Stimulated activated CD8-positive, alpha-beta memory T cell treated with anti-CD3 and anti-CD28 coated beads, Interleukin-4, amount 100 ng/mL, for 48 hours (primary cell): ENCODE results near the gene LARGE1.

Experiments
- DNase-seq: peaks from one replicate; pipeline ENCODE4 v3.0.0-alpha.2; 2020

The LARGE1 gene

DNA sequence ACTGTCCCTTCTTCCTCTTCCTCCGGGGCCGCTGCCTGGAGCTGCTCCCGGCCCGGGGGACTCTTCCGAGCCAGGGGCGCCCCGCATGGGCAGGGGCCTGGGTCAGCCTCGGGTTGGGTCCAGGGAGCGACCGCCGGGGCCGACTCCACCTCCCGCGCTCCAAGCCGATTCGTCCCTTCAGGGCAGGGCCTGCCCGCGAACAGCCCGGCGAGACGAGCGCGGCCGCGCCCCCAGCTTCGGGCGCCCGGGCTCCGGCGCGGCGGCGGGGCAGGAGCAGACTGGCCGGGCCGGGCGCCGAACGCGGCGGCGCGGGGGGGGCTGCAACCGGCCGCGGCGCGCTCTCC lies at the start of gene LARGE1:
Gene LARGE1, minus strand, starts transcription at position 280 of the 344 bp plus-strand sequence.
- DNase-seq = peak; percentile 27

DNA sequence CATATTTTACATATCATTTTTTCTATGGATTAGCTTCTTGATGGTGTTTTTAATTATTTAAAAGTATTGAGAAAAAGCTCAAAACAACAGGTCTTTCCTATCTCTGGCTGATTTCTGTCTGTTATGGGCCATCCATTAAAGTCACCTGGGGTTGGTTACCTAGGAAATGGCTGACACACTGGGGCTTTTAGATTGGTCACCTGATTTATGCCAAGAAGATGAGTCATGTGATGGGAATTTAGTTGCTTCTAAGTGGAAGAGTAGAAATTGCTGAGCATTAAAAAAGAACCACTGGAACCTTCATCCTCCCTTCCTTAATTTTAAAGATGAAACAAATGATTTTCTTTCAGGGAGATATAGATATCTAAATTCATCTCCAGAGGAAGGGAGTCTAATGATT lies 48.8 kb upstream of the LARGE1 start:
- DNase-seq = no peak

DNA sequence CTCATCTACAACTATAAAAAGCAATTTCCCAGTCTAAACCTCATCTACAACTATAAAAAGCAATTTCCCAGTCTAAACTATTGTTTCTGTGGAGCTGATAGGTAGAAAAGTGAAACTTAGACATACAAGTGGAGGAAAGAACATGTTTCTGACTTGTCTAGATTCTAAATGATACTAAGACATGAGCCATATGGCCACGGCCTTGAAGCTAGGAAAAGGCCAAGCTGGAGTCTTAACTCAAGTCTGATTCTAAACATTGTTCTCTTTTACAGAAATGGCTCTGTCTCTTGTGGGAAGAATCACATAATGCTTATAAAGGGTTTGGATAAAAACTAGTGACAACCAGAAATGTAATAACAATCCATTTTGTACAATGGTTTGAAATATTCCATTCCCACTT lies 43.8 kb upstream of the LARGE1 start:
- DNase-seq = no peak

DNA sequence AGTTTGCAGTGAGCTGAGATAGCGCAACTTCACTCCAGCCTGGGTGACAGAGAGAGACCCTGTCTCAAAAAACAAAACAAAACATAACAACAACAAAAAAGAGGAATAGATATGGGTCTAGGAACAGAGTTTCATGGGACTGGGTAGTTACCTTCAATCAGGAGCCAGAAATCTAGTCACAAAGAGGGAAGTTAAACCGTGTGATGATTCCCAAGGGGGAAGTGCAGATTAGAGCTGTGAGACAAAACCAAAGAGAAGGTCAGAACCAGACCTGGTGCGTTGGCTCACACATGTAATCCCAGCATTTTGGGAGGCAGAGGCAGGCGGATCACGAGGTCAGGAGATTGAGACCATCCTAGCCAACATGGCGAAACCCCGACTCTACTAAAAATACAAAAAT lies 42.1 kb upstream of the LARGE1 start:
- DNase-seq = no peak

DNA sequence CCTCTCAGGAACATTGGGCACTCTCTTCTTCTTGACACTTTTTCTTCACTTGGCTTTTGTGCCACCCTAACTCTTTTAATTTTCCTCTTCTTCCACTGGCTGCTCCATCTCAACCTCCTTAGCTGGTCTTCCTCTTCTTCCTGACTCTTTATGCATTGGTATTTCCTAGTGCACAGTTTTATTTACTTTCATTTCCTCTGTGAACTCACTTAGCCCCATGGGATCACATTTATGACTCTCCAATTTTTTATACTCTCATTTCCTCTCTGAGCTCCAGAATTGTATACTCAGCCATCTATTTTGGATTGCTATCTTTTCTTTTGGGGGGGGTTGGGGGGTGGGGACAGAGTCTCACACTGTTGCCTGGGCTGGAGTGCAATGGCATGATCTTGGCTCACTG lies 38.5 kb upstream of the LARGE1 start:
- DNase-seq = no peak

DNA sequence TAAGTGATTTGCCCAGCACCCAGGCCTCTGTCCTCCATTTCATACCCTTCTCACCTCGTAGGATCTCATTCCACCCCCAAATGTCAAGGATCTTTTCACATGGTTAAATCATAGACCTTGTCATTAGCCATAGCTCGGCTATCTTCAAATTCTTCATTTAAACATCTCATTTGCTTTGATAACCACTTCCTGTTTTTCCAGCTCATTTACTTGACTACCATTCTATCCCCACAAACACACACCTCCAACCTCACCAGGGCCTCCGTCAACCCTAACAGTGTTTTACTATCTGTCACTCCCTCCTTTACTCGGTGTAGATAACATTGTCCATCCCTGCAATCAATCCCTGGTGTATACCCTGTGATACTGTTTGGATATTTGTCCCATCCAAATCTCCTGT lies 36.8 kb upstream of the LARGE1 start:
- no peak for DNase-seq

DNA sequence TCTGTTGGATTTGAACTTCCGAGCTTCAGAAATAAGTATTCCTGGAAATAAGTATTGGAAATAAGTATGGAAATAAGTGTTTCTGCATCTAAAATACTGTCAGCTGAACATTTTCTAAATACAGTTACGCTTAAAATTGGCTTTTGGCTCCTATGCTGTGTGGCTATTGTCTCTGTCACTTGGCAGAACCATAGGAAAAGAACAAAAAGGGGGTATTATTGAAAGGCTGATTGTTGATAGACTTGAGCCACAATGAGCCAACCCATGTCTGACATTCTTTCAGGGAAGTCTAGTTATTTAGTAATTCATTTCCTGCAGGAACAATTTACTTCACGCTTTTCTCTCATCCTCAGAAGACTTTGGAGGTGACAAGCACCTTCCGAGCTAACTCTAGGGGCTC lies 32.5 kb upstream of the LARGE1 start:
- no peak for DNase-seq

DNA sequence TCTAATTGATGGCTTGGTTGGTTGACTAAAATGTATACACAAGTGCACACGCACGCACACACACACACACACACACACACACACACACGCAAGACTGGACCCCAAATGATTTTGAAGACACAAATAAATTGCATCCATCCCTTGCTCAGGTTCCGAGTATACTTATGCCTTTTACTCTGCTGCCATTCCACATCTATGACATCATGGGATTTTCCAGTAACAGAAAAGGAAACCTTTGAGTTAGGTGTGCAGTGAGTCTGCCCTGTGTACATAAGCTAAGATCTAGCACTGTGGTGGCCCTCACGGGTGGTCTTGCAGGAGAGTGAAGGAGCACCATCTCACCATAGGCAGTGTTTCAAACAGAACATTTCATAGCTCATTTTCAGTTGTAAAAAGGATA lies 20.5 kb upstream of the LARGE1 start:
- DNase-seq = no peak

DNA sequence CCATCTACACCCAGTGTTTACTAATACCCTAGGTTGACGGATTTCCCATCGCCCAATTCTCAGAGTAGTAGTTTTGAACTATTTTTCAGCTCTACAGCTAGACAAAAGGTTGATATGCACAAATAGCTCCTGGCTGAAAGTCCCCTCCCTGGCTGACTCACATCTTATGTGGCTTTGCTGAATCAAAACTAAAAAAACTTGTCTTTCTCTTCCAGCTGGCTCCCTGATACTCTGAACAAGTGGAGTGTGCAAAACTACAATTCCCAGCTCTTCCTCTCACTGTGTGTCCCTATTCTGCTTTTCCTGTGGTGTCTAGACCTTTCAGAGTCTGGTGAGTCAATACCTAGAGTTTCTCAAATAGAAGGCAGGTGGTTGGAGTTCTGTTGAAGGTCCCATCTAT lies 12.7 kb upstream of the LARGE1 start:
- no peak for DNase-seq

DNA sequence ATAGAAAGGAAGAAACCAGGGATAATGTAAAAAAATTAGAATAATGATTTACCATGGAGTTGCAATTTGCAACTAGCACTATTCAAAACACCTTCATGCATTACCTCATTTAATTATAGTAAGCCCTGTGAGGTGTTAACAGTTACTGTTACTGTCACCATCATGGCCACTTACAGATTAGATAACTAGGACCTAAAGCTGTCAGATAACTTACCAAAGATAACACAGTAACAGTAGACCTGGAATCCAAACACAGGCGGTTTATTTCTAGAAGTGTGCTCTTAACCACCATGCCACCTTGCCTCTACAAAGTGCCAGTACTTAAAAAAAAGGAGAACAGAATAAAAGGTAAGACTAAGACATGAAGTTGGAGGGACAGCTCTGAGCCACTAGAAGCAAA lies 11.1 kb upstream of the LARGE1 start:
- DNase-seq = no peak

DNA sequence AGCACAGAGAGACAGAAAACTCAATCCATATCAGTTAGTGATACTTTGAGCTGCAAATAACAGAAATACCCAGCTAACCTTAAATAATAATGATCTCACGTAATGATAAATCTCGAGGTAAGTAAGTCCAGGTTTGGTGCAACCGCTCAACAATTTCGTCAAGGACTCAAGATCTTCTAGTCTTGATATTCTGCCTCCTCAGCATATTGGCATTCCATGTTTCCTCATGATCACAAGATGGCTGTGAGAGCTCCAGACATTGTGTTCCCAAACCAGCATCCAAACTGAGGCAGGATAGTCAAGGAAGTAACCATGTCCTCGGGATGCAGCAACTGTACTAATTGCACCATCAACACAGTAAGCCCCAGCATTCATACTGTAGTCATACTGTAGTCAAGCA lies 7.5 kb upstream of the LARGE1 start:
- no peak for DNase-seq

DNA sequence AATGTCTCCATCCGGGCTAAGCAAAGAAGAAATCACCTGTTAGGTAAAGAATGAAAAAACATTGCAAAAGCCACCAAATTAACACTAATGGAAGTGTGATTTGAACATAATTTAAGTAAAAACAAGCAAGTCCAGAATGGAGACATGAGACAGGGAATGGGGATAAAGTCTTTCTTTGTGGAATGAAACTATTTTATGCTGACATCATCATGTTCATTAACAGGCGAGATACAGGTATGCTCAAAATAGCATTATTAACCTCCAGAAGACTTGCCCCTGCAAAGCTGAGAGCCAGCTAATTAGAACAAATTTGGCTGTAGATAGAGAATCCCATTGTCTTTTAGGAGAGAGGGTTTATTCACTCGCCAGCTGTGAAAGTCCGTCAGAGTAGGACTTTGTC lies 4.9 kb upstream of the LARGE1 start:
- DNase-seq = no peak

DNA sequence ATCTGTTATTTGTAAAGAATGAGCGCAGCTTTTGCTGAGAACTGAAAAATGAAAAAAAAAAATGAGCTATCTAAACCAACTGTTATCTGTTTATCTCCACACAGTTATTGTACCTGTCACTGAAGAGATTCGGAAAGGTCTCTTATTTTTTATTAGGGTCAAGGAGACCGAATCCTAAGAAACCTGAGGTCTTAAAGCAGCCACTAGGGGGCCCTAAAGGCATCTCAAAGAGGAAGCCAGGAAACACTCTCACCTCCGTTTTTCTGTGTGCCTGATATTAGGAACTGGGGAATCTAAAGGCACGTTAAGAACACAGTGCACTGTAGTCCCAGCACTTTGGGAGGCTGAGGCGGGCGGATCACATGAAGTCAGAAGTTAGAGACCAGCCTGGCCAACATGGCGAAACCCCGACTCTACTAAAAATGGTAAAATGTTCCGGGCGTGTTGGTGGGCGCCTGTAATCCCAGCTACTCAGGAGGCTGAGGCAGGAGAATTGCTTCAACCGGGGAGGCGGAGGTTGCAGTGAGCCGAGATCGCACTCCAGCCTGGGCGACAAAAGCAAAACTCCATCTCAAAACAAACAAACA lies 3.5 kb upstream of the LARGE1 start:
- peak; percentile 48 for DNase-seq

DNA sequence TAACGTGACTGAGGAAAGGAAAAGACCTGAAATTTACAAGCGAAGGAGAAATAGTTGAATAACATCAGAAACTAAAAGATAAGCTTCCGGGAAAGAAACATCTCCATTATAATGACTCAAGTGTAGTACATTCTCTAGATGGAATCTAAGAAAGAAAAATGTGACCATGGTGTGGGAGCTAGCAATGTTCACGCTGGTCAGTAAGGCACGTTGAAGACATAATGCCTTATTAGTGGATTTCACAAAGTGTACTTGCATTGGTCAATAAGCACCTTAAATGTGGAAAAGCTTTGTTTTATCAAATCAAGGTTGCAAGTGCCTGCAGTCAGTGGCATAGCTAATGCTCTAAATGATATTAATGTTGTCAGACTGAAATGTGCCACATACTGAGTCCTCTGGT lies 2.8 kb upstream of the LARGE1 start:
- DNase-seq = no peak

DNA sequence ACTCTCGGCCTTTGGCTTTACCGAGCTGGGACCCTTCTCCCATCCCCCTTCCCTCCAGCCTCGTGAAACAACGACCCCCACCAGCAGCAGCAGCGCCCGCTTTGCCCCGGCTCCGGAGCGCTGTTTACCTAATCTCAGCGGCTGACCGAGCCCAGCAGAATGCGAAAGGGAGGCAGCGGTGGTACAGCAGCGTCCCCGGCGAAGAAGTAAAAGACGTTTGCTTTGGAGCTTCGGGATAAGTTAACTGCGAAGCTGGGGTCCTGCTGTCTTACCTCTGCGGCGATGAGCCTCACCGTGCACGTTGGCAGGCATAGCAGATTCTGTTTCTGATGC lies 2.0 kb upstream of the LARGE1 start:
- peak; percentile 32 for DNase-seq

DNA sequence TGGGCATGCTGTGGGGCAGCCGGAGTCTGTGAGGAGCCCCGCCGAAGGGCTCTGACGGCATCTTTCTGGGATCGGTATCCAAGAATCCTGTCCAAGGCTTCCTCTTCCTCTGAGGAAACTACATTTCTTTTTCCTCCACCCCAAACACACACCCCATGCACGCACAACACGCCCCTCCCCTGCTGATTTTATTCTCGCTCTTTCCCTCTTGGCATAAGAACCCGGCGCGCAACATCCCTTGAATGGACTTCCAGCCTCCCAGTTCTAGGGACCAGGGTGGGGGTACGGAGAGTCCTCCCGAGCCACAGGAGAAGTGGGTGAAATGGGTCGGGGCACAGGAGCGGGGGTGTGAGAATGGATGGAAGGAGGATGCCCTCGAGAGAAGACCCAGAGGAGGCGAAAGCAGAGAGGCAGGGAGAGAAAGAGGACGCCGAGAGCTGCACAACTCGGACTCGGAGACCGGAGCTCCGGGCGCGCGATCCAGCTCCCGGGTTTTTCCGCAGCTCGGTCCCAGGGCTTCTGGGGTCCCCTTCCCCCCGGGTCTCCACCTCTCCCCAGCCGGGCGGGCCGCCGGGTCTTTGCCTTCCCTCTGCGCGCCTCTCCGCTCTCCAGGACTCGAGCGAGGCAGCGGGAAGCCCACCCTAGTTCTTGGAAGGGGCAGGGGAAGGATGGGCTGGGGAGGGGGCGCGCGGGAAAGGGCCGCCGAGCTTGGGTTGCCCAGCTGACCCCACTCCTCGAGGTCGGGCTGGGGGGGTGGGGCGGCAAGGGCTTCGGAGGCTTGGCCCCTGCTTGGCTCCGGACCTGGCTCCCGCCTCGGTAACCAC lies 1.5 kb upstream of the LARGE1 start:
- peak; percentile 46 for DNase-seq

DNA sequence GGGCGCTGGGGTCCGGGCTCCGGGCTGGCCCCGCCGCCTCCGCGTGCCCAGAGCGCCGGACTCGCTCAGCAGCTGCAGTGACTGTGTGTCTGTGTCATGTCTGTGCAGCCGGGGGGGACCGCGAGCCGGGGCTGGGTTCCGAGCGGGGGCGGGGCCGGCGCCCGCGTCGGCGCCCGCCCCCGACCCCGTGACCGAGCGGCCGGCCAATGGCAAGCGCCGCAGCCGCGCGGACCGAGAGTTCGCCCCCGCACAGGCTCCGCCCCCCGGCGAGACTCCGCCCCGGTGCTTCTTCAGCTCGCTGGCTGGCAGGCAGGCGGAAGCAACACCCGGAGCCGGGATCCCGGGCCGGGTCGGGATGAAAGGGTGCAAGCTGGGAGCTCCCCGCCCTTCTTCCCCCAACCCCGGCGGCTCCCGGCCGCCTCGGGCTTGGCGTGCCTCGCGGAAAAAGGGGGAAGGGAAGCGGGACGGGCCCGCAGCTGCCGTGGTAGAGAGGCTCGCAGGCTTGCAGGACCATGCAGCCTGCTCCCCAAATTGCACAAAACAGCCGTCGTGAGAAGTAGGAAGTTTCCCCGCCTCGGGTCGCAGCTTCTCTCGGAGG lies 750 bp upstream of the LARGE1 start:
- peak; percentile 95 for DNase-seq

DNA sequence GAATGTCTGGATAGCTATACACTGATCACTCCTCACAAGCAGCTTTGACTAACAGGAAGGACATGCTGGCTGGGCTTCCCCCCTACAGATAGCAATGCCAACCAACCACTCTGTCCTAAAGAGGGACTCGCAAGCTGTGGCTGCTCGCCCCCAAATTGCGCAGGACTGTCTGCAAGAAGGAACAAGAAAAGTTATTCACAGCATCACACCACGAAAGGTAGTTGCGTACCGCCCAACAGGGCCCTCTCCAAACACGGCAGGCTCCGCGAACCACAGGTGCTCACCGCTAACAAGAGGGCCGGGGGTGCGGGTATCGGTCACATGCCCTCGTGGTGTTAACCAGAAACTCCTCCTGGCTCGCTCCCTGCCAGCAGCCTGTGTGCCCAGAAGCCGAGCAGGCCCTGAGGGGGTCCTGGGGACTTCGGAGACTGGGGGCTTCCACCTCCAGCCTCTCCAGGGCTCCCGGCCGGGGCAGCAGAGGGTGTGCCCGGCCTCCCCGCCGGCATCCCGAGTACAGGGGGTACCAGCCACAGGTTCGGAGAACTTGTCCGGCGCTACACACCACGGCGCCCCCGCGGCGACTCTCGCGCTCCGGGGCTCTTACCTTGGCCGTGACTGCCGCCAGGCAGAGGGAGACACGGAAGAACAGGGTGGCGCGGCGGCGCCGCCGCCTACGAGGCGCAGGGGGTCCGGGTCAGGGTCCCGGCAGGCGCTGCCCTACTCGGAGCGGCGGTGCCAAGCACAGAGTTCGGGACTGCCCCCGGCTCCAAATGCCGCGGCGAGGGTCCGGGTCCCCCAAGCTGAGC lies 682 bp downstream of the LARGE1 start:
- DNase-seq = peak; percentile 28

DNA sequence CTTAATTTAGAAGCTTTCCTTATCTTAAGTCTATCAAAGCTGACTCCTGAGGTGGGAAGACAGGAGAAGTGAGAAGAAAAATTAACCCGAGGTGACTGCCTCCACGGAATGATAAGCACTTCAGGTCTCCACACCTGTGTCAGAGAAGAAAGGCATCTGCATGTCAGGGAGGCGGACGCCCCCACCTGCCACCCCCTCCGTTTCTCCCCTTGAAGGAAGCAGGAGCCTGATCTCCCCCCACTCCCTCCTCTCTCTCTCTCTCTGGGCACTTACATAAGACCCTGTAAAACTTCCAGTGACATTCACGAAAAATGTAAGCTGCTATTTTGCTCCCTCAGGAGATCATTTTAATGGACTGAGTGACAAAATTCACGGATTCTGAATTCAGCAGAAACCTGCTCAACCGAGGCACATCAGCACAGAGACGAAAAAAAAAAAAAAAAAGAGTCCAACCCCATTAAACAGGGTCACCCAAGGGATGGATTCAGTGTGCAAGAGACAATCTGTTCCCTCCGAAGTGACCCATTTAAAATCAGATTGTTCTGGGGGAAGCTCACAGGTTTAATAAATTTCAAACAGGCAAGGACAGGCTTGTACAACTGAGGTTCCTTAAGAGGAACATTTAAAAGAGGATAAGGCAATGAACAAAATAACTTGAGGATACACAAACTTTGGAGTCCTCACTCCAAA lies 1.5 kb downstream of the LARGE1 start:
- DNase-seq = no peak

DNA sequence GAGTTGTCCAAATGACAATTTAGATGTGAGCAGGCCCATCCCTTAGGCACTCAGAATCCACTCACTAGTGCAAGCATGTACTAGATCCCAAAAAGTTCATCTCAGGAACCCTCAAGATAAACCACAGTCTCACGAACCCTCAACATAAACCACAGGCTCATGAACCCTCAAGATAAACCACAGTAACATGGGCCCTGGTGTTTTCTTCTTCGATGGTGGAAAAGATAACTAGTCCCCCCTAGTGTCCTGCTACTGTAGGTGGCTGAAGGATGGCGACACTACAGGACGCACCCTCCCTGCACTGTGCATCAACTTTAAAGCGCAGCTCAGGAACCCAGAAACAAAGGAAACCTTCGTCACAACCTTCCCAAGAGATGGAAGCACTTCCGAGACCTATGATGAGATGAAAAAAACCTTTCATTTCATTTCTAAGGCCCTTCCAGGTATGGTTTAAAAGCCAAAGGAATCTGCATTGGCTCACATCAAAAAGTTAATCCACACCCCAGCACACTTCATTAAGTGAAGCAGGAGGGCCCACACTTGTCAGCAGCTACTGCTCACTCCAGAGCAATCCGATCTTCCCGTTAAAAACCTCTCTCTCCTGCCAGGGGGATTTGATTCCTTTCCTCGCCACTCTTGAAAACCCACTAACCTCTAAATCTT lies 2.4 kb downstream of the LARGE1 start:
- DNase-seq = no peak

DNA sequence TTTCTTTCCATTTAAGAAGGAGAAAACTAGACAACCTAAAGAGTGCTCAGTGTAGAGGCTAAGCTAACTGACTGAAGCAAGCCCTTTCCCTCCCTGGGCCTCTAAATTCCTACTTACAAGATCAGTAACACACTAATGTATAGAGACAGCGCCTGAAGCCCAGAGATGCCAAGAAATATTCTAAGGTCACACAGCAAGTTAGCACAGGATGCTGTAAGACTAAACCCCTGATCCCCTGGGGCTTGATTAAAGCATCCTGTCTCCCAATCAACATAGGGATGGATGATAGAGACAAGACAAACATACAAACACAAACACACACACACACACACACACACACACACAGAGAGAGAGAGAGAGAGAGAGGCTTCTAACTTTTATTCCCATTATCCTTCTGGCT lies 5.6 kb downstream of the LARGE1 start:
- no peak for DNase-seq

DNA sequence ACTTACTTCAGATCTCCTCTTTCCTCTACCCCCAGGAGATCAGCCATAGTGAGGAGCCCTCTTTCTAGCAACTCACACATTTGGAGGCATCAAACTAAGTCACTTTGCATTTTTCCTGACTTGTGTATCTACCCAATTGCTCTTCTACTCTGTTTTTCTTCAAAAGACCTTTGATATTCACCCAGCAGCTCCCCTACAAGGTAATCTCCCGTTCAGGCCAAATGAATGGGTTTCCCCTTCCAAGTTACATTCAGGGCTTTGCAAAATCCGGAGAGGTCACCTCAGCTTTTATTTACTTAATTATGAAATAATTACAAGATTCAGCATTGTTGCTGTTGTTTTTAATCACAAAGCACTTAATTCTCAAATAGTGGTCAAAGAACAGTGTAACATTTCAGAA lies 6.1 kb downstream of the LARGE1 start:
- no peak for DNase-seq

DNA sequence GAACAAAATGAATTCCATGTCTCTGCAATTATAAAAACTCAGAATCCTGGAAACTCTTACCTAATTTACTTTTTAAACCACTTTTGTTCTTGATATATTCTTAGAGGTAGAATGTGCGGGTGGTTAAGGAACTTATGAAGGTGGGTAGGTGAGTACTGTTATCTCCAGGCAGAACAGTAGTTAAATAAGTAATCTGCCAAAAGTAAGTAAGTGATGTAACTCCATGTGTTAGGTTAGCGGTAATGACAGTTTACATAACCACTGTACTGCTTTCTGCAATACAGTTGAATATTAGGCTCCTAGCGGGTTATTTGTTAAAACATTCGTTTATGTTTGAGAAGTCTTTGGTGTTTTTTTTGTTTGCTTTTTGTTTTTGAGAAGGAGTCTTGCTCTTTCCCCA lies 7.1 kb downstream of the LARGE1 start:
- no peak for DNase-seq
